ENCODE results near the gene LAYN.

DNA sequence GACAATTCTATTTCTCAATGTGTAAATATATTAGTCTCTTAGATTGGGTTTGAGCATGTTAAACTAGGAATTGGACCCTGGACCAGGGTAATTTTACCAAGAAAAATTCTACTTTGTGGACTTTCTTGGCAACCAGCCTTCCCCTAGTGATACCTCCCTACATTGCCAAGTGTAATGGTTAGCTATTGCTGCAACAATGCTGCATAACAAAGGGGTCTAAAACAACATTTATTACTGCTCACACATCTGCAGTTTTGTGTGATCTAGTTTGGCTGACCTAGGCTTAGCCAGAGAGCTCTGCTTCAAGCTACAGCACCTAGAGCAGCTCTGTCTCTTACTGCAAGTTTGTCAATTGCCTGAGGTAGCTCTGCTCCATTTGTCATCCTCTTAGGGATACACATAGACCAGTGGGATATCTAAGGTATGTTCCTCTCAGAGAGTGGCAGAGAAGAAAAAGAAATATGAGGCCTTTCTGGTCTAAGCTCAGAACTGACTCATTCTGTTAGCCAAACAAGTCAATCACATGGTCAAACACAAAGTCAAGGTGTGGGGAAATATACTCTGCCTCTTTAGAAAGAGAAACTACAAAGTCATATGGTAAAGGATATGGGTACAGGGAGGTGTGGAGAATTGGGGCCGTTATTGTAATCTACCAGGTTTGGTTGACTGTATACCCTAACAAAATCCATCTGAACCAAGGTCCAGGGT, 2.0 kb upstream of the LAYN start:
- TF ChIP-seq, protein P1, sequence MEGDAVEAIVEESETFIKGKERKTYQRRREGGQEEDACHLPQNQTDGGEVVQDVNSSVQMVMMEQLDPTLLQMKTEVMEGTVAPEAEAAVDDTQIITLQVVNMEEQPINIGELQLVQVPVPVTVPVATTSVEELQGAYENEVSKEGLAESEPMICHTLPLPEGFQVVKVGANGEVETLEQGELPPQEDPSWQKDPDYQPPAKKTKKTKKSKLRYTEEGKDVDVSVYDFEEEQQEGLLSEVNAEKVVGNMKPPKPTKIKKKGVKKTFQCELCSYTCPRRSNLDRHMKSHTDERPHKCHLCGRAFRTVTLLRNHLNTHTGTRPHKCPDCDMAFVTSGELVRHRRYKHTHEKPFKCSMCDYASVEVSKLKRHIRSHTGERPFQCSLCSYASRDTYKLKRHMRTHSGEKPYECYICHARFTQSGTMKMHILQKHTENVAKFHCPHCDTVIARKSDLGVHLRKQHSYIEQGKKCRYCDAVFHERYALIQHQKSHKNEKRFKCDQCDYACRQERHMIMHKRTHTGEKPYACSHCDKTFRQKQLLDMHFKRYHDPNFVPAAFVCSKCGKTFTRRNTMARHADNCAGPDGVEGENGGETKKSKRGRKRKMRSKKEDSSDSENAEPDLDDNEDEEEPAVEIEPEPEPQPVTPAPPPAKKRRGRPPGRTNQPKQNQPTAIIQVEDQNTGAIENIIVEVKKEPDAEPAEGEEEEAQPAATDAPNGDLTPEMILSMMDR (IDR thresholded peaks at IDR 0.05), result no peak
- no peak for TF ChIP-seq POLR2A (IDR thresholded peaks at IDR 0.05)
- TF ChIP-seq POLR2AphosphoS5 (IDR thresholded peaks at IDR 0.05), result no peak
